HL-60 (cell line): ENCODE measurements around the gene KLHL26.

Source experiments
- CTCF ChIP-seq: IDR thresholded peaks from one replicate; pipeline ENCODE4 v1.5.1; 2011; ENCODE audit warnings: low read length, control low read depth, inconsistent platforms; ENCODE audit not compliant: insufficient read depth
- POLR2AphosphoS5 ChIP-seq: IDR thresholded peaks from 2 replicates; pipeline ENCODE4 v1.6.1; 2012; ENCODE audit warnings: low read depth
- REST ChIP-seq: IDR thresholded peaks from 2 replicates; pipeline ENCODE4 v1.6.1; 2012; ENCODE audit warnings: low read depth; ENCODE audit not compliant: insufficient replicate concordance
- SPI1 ChIP-seq: IDR thresholded peaks from 2 replicates; pipeline ENCODE4 v1.6.1; 2012; ENCODE audit warnings: low read depth, mild to moderate bottlenecking, borderline replicate concordance

GRCh38 chr19:18588611-18589379, 48.0 kb upstream of the KLHL26 start, which contains the start of gene REX1BD:
- TF ChIP-seq REST: peak; percentile 29
- TF ChIP-seq CTCF: peak; percentile 53
- peak; percentile 85 for TF ChIP-seq POLR2AphosphoS5
- TF ChIP-seq SPI1: peak; percentile 33; the same call in 1 of the 2 replicates
